Coronary artery (tissue), 2 donors: ENCODE measurements around the gene KCNJ1.

Source experiments
- DNase-seq: peaks from one replicate; pipeline ENCODE4 v3.0.0-alpha.2; 2017; ENCODE audit warnings: low spot score
- H3K27ac ChIP-seq, 2 donors: fragments of 200-600 bp; sonication (generic); one replicate each; pipeline ENCODE4 v1.5.1; 2016 to 2019
- H3K4me3 ChIP-seq: fragments of 200-600 bp; sonication (generic); 2 replicates; pipeline ENCODE4 v1.5.1; 2016; ENCODE audit warnings: mild to moderate bottlenecking, moderate library complexity
- CTCF ChIP-seq: fragments of 200-600 bp; sonication (generic); IDR thresholded peaks from one replicate; pipeline ENCODE4 v1.5.1; 2019; ENCODE audit warnings: antibody characterized with exemption

KCNJ1 gene

GRCh38 chr11:128800871-128801417, 66.2 kb downstream of the KCNJ1 start:
- H3K27ac ChIP-seq = no peak overlapping the region
- no peak for DNase-seq
- TF ChIP-seq CTCF = no peak
- H3K4me3 ChIP-seq = no peak overlapping the region

- DNase-seq = no peak
- Histone ChIP-seq H3K27ac (no peak overlapping the region), H3K4me3 (no peak overlapping the region)
- TF ChIP-seq CTCF = no peak
Measured at GRCh38 chr11:128796270-128796669, 70.8 kb downstream of the KCNJ1 start.

GRCh38 chr11:128790196-128790595, 76.9 kb downstream of the KCNJ1 start:
- Histone ChIP-seq H3K27ac (no peak overlapping the region), H3K4me3 (no peak overlapping the region)
- TF ChIP-seq CTCF = no peak
- DNase-seq = no peak

GRCh38 chr11:128789497-128790150, 77.5 kb downstream of the KCNJ1 start:
- no peak overlapping the region for H3K27ac ChIP-seq
- DNase-seq = no peak
- no peak overlapping the region for H3K4me3 ChIP-seq
- no peak for TF ChIP-seq CTCF
